HG03196 (cell line): ENCODE measurements around the gene FAM222B.

ENCODE experiments used
- ATAC-seq: cut with Tn5 transposase; IDR thresholded peaks from one replicate; pipeline ENCODE4 v1.9.1; 2021; ENCODE audit not compliant: unreplicated experiment

Gene FAM222B

DNA sequence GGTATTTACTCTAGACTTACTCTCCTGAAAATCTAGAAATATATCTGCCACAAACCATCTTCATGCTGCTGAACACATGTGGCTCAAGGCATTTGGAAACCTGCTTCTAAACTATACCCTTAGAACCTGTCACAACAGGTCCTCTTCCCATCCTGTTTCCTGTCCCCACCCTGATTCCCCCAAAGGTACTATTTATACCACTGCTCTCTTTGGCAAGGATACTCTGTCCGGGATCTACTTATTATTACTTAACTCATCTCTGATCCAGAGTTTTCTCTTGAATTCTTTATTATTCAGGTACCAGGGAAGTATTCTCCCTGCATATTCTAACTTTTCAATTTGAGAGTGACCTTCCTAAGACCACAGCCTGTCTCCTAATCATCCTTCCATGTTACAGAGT, 65.4 kb downstream of the FAM222B start:
- ATAC-seq: no peak

DNA sequence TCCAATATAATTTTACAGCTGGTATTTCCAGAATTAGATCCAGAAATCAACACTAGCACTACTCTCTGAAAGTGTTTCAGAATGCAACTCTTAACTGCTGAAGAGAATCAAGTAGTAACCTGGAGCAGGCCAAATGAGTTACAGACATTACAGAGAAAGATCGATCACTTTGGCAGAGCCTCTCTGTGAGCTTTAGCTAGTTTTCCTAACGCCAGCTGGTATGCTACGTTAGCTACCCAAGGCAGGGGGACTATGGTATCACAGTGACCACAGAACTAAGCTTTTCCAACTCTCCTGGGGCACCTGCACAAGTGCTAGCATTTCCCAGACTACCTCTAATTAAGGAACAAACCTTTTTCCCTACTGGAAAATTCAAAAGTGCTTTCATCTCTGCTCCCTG, 68.4 kb downstream of the FAM222B start:
- no peak for ATAC-seq

DNA sequence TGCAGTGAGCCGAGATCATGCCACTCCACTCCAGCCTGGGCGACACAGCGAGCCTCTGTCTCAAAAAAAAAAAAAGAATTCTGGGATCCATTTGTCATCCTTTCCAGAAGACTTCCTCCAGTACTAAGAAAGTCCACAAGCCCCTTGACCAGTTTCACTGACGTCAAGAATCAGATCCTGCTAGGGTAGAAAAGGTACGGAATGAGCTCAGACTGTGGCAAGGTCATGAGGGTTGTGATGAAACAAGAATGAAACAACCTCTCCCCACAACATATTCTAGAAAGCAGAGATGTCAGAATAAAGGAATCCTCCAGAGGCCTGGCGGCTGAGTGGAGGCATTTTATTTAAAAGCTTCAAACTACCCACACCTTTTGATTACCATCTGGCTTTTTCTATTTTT, 68.9 kb downstream of the FAM222B start:
- ATAC-seq: no peak

DNA sequence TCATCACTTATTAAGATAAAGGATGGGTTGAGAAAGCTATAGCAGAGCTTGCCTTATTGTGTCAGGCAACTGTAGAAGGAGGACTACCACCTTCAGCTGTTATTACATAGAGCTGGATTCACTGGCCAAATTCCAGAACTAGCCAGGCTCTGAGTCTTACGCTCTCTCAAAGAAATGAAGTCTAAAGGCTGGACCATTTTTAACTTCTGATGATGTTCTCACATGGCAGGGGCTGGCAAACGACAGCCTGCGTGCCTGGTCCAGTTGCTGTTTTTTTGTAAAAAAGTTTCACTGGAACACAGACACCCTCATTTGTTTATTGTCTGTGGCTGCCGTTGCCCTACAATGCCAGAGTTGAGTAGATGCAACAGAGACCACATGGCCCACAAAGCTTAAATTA, 77.6 kb downstream of the FAM222B start:
- no peak for ATAC-seq

DNA sequence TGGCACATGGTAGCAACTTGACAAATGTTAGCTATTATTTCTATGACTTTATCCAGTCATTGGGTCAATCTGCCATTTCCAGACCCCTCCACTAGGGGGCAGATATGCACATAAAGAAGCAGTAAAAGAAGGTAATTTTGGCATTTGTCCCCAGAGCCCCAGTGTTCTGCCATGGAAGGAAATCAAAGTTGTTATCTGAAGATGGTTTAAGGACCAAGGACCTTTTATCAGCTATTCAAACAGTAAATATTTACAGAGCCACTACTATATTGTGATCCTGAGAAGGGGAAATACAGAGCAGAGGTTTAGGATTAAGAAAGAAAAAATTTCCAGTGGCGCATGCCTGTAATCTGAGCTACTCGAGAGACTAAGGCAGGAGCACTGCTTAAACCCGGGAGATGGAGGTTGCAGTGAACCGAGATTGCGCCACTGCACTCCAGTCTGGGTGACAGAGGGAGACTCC, 78.8 kb downstream of the FAM222B start:
- ATAC-seq: no peak

DNA sequence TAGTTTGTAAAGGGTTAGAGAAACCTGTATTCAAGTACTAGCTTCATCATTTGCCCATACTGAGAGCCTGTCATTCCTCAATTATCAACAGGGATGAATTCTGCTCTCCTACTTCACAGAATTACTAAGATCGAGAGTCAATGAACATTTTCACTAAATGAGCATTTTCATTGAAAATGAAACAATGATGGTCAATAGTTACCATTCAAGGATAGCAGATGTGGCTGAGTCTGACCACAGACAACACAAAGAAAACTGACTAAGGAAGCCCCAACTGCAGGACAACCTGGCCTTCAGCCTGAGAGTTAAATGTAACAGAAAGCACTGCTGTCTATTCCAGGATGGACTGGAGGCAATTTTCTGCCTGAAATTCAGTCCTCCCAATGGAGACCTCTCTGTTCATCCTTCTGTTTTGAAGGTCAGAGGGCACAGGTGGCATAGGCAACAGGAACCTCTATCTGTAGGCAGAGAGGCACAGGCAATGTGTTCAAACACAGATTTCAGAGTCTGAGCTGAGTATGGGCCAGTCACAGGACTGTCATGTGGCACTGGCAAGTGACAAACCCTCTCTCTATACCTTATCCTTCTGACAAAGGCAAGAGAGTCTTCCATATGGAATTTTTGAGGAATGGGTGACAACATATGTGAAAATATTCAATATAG, 79.3 kb downstream of the FAM222B start:
- ATAC-seq: no peak

DNA sequence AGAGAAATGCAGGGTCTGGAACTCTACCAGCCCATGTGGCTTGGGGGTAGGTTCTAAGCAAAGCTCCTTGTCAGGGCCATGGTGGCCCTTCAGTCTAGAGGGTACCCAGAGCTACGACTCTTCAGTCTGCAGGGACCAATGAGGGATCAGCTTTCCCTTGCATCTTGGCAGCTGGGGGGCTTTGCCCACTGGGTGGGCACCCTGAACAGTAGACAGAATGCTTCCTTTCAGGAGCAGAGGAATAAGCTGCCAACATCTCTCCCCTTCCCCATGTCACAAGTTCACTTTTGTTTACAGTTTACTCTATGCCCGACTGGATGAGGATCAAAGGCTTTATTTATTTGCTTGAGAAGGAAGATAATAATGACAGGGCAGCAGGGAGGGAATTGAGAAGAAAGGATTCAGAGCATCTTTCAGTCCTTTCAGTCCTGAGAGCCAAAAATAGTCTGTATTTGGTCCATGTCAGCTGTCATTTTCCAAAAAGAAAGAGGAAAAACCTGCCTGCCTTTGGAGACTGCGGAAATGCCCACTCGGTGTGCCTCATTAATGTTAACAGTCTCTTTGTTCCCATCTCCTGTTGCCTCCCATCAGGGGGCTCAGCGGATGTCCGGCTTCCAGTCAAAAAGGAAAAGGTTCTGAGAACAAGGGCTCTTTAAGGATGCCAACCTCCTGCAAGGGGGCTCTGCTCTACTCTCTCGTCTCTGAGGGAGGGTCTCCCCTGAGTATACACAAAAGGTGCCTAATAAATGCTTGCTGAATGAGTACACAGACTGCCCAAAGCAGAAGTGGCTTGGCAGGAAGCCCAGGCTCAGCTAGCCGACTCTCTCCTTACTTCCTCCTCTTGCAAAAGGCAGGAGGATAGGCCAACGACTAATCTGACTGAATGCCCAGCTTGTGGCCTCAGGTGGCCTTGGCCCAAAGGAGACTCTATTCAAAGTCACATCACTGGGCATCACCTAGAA, 81.7 kb downstream of the FAM222B start:
- ATAC-seq: no peak

DNA sequence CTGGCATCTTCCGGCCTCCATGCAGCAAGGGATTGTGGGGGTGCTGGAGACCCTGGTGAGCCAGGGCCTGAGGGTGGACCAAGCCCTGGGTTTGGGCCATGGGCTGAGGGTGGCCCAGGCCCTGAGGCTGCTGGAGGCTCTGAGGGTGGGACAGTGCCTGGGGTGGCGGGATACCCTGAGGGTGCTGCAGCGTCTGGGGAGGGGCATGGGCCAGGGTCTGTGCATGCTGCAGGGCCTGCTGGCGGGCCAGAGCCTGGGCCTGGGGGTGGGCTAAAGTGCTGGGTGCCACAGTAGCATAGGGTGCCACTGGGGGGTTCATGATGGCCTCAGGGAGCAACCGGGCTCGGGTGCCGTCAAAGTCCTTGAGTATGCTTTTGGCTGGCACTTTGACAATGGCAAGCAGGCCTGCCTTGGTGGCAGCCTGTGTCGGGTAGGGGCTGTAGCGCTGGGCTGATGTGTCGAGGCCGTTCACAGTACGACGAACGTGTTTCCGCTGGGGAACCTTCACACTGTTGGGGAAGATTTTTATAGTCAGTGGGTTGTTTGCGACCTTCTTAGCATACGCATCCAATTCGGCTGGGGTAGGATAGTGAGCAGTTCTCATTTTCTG, 83.2 kb downstream of the FAM222B start:
- no peak for ATAC-seq

DNA sequence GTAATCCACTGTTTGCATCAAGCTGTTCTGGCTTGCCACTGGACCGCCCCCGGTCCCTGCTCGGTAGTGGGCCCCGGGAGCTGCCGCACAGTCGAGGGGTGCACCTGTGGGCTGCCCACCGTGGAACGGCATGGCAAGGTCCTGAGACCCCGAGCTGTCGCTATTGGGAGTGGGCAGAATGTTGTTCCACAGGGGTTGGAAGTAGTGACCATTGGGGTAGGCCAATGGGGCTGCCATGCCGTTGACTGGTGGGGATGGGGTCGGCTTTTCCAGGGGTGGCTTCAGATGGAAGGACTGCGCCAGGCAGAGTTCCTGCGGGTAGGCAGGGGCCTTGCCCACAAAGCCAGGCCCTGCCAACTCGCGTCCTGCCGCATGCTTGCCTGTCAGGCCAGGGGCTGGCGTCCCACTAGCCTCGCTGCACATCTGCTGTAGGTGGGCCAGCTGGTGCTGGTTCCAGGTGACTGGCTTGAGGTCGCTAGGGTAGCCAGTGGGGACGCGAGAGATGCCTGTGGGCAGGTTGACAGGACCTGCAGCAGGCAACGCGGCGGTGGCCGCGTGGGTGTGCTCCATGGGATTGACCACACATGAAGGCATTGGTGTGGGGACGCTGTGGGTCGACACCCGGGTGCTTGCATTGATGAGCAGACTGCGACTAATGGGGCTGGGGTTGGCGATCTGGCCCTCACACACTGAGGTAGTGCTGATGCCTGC, 84.0 kb downstream of the FAM222B start:
- ATAC-seq: no peak

DNA sequence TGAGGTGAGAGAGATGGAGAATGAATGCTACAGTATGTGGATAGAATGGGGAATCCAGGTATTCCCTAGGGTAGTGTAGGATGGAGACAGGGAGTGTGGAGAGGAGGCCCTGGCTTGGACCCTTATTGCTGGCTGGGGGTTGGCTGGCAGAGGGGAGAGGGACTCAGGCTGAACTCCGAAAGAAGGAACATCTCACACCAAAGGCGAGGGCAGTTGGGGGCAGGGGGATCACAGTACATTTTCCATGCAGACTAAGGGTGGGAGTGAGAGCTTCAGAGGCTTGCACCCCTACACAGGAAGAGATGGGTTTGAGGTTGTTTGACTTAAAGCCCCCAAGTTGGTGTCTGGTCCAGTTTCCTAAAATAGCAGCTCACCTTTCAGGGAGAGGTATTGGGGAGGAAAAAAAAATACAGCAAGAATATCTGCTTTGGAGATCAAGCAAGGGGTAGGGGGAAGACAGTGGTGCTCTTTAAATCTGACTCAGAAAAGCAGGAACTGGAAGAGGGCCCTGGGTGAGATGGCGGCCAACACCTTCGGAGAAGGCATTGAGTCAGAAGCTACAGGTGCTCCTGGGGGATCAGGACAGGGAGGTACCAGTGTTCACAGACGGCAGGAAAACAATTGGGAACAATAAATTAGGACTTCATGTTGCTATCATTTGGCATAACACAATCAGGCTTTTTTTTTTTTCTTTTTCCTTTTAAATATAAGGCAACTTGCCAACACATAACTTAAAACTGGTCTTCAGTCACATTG, 86.4 kb downstream of the FAM222B start:
- no peak for ATAC-seq

DNA sequence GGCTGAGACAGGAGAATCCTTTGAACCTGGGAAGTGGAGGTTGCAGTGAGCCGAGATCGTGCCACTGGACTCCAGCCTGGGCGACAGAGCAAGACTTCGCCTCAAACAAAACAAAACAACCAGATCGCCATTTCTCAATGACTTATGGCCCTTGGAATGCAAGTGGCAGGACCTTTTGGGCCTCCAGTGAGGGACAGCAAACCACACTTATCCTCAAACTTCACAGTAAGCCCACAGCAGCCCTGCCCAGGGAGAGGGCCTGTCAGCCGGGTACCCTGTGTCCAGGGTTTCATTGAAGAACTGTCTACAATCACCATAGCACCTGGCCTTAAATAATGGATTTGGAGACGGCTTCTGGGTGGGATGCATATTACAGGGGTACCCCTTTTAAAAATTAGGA, 87.1 kb downstream of the FAM222B start:
- ATAC-seq: no peak

DNA sequence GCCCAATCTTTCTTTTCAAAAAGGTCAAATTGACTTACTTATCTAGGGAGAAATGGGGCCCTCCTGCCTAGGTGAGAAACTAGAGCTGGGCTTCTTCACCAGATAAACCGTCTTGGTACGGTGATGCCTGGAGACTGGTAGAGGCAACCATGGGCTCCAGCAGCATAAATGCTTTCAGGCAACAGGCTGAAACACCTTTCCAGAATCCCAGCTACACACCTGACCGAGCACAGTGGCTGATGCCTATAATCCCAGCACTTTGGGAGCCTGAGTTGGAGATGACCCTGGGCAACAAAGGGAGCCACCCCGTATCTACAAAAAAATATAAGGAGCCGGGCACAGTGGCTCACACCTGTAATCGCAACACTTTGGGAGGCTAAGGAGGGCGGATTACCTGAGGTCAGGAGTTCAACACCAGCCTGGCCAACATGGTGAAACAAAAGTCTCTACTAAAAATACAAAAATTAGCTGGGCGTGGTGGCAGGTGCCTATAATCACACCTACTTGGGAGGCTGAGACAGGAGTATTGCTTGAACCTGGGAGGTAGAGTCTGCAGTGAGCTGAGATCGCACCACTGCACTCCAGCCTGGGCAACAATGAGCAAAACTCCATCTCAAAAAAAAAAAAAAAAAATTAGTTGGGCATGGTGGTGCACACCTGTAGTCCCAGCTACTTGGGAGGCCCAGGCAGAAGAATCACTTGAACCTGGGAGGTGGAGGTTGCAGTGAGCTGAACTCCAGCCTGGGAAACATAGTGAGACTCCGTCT, 90.8 kb downstream of the FAM222B start:
- ATAC-seq: no peak

DNA sequence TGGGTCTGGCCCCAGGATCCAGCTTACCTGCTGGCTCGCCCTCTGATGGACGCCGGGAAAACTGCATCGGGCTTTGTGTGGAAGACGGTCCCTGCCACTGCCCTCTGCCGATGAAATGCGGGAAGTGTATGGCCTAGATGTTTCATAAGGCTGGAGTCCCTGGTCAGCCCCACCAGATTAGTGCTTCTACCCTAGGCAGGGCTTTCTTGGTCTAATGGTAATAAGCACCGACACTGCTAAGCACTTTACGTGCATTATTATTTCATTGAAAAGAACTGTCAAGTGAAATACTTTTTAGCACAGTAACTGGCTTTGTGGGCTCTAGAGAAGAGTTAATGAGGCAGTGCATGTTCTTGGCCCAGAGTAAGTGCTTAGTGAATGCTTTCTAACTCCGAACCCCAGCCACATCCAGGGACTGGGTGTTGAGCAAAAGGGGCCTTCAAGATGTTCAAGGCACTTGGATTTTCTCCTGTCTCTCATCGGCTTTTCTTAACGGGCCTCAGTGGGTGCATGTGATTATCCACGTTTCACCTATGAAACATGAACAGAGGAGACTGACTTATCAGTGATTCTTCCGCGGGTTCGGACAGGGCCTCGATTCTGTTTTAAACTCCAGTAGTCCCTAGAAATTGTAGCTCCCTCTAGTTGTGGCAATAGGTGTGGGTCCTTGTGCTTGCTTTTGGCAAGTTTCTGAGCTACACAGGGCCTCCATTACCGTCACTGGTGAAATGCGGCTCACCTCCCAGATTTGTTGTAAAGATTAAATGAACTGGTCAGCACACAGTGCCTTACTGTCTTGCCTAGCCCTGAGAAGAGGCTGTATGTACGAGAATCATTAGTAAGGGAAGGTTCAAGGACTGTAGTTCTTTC, 92.2 kb downstream of the FAM222B start:
- ATAC-seq: peak; percentile 67

DNA sequence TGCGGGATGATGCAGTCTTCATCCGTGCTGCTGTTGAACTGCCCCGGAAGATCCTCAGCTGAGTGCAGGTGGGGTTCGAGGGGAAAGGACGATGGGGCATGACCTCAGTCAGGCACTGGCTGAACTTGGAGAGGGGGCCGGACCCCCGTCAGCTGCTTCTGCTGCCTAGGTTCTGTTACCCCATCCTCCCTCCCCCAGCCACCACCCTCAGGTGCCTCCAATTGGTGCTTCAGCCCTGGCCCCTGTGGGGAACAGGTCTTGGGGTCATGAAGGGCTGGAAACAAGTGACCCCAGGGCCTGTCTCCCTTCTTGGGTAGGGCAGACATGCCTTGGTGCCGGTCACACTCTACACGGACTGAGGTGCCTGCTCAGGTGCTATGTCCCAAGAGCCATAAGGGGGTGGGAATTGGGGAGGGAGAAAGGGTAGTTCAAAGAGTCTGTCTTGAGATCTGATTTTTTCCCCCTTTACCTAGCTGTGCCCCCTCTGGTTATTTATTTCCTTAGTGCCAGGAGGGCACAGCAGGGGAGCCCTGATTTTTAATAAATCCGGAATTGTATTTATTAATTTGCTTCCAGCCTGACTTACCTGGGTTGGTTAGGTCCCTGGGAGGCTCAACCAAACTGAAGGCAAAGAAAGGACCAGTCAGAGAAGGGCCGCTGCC, 92.9 kb downstream of the FAM222B start:
- ATAC-seq: no peak

DNA sequence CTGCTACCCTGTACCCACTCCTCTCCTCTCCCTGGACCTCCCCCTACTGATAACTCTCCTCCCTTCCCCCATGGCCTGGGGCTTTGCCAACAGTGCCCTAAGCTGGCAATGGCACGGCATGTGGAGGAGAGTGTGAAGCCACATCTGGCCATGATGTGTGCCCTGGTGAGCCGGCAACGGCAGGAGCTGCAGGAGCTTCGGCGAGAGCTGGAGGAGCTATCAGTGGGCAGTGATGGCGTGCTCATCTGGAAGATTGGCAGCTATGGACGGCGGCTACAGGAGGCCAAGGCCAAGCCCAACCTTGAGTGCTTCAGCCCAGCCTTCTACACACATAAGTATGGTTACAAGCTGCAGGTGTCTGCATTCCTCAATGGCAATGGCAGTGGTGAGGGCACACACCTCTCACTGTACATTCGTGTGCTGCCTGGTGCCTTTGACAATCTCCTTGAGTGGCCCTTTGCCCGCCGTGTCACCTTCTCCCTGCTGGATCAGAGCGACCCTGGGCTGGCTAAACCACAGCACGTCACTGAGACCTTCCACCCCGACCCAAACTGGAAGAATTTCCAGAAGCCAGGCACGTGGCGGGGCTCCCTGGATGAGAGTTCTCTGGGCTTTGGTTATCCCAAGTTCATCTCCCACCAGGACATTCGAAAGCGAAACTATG, 93.6 kb downstream of the FAM222B start:
- ATAC-seq: no peak

DNA sequence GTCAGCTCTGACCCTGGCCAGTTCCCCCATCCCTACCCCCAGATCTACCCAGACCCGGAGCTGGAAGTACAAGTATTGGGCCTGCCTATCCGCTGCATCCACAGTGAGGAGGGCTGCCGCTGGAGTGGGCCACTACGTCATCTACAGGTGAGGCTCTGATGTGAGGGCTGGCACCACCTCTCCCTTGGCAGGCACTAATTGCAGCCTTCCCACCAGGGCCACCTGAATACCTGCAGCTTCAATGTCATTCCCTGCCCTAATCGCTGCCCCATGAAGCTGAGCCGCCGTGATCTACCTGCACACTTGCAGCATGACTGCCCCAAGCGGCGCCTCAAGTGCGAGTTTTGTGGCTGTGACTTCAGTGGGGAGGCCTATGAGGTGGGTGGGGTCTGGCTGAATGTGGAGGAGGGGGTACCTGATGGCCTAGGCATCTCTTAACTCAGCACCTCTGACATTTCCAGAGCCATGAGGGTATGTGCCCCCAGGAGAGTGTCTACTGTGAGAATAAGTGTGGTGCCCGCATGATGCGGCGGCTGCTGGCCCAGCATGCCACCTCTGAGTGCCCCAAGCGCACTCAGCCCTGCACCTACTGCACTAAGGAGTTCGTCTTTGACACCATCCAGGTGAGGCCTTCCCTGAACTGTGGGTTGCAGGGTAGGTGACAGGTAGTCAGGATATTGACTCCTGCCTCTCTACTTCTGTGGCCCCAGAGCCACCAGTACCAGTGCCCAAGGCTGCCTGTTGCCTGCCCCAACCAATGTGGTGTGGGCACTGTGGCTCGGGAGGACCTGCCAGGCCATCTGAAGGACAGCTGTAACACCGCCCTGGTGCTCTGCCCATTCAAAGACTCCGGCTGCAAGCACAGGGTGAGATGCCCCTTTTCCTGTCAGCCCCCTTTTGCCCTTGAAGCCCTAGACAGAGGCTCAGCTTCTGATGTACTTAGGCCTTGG, 94.5 kb downstream of the FAM222B start:
- no peak for ATAC-seq
